HG03175 (cell line): ENCODE results near the gene SMG6.
"Not testable (repeated sequence)": the region's sequence is repeated elsewhere in the genome, so short reads cannot be mapped to it uniquely, and the experiment has no call there.

Experiments
- ATAC-seq: cut with Tn5 transposase; IDR thresholded peaks from one replicate; pipeline ENCODE4 v1.9.1; 2021; ENCODE audit warnings: mild to moderate bottlenecking, moderate library complexity; ENCODE audit not compliant: unreplicated experiment

Gene SMG6

GRCh38 chr17:2309338-2310154 is 6.0 kb upstream of the SMG6 start:
- ATAC-seq: no peak

GRCh38 chr17:2304931-2305330 is 1.3 kb upstream of the SMG6 start:
- ATAC-seq: no peak

- ATAC-seq: no peak
These were observed 794 bp downstream of the SMG6 start for GRCh38 chr17:2302778-2303203.

- ATAC-seq: no peak
These were observed 3.8 kb downstream of the SMG6 start for GRCh38 chr17:2299756-2300155.

- ATAC-seq: no peak
These were observed 4.4 kb downstream of the SMG6 start for GRCh38 chr17:2299136-2299535.

GRCh38 chr17:2297023-2297422 is 6.6 kb downstream of the SMG6 start:
- no peak for ATAC-seq

GRCh38 chr17:2295575-2295974 is 8.0 kb downstream of the SMG6 start:
- no peak for ATAC-seq

- no peak for ATAC-seq
These were observed 11.5 kb downstream of the SMG6 start for GRCh38 chr17:2292100-2292499.

- ATAC-seq: no peak
These were observed 13.6 kb downstream of the SMG6 start for GRCh38 chr17:2289878-2290478.

GRCh38 chr17:2283302-2283701 is 20.3 kb downstream of the SMG6 start:
- ATAC-seq: no peak

- ATAC-seq: no peak
These were observed 21.2 kb downstream of the SMG6 start for GRCh38 chr17:2282297-2282873.

- no peak for ATAC-seq
These were observed 23.9 kb downstream of the SMG6 start for GRCh38 chr17:2279707-2280106.

- no peak for ATAC-seq
These were observed 26.0 kb downstream of the SMG6 start for GRCh38 chr17:2277429-2278170.

- no peak for ATAC-seq
These were observed 27.9 kb downstream of the SMG6 start for GRCh38 chr17:2275722-2276121.

GRCh38 chr17:2274414-2274813 is 29.2 kb downstream of the SMG6 start:
- ATAC-seq: no peak

- ATAC-seq: no peak
These were observed 31.4 kb downstream of the SMG6 start for GRCh38 chr17:2271985-2272702.

GRCh38 chr17:2267354-2267753 is 36.2 kb downstream of the SMG6 start:
- ATAC-seq: no peak

GRCh38 chr17:2266865-2267228 is 36.7 kb downstream of the SMG6 start:
- ATAC-seq: no peak

- ATAC-seq: peak; percentile 68
These were observed 37.3 kb downstream of the SMG6 start for GRCh38 chr17:2266045-2266864.

GRCh38 chr17:2265166-2265565 is 38.4 kb downstream of the SMG6 start:
- ATAC-seq: not testable (repeated sequence)
